Fibroblast of lung (primary cell): ENCODE measurements around the gene TTLL3.

Experiments used
- EZH2 ChIP-seq: IDR thresholded peaks from 2 replicates; pipeline ENCODE4 v1.5.1; 2012; ENCODE audit warnings: low read length, control low read depth, mild to moderate bottlenecking; ENCODE audit errors: missing control alignments
- TF ChIP-seq, protein P1 (sequence below), 2 donors: IDR thresholded peaks in 1 of 2; conservative IDR thresholded peaks in 1 of 2; 1 replicate in 1 of 2; 2 replicates in 1 of 2; pipeline ENCODE4 v1.5.1; 2011 to 2012; ENCODE audit warnings: low read length in 2 of 2, control low read depth in 1 of 2, inconsistent platforms in 1 of 2, low read depth in 1 of 2, mild to moderate bottlenecking in 1 of 2

- no peak for TF ChIP-seq EZH2
- TF ChIP-seq, protein P1, sequence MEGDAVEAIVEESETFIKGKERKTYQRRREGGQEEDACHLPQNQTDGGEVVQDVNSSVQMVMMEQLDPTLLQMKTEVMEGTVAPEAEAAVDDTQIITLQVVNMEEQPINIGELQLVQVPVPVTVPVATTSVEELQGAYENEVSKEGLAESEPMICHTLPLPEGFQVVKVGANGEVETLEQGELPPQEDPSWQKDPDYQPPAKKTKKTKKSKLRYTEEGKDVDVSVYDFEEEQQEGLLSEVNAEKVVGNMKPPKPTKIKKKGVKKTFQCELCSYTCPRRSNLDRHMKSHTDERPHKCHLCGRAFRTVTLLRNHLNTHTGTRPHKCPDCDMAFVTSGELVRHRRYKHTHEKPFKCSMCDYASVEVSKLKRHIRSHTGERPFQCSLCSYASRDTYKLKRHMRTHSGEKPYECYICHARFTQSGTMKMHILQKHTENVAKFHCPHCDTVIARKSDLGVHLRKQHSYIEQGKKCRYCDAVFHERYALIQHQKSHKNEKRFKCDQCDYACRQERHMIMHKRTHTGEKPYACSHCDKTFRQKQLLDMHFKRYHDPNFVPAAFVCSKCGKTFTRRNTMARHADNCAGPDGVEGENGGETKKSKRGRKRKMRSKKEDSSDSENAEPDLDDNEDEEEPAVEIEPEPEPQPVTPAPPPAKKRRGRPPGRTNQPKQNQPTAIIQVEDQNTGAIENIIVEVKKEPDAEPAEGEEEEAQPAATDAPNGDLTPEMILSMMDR (conservative IDR thresholded peaks at IDR 0.05 in 1 of 2, IDR thresholded peaks at IDR 0.05 in 1 of 2; ENCODE audit: low read depth in 1 of 2, low read length in 2 of 2), result no peak
Observed at GRCh38 chr3:9770276-9770812, 39.7 kb upstream of the TTLL3 start.
